K562 (cell line): Measurements from ENCODE around the gene CHCHD6. TPM values are rescaled to one million over a fixed set of nuclear protein-coding genes. Genes with fewer than 3 reads are reported as not detected.

Source experiments
- ATAC-seq: fragments of 200-7000 bp; cut with Tn5 transposase; 3 replicates; pipeline ENCODE4 v1.9.1; 2020; ENCODE audit warnings: moderate library complexity
- BruUV-seq: library from RNA; stranded (reverse); fragments of 400-500 nt; replicated peaks from 2 replicates; lab custom pipeline; 2021; lab: Mats Ljungman, UMichigan
- CTCF ChIA-PET: fragments of 300-600 bp; formaldehyde crosslinking; extraction: SDS; loops from one replicate; lab custom pipeline; 2021; ENCODE audit warnings: low intra/inter-chr PET ratio; lab: Yijun Ruan, JAX
- POLR2A ChIA-PET: fragments of 300-600, 350-650 bp; sonication (Branson Sonifier 250); formaldehyde crosslinking; extraction: SDS; loops from one replicate; lab custom pipeline; 2021; ENCODE audit warnings: antibody characterized with exemption, inconsistent platforms; lab: Yijun Ruan, JAX
- DNase-seq, 4 experiments: peaks; one replicate each; pipeline versions ENCODE4 v3.0.0 to v3.0.0-alpha.2; 2011 to 2018; ENCODE audit warnings: low spot score in 3 of 4, mixed read lengths in 3 of 4; ENCODE audit errors: extremely low read depth in 1 of 4
- FAIRE-seq: peaks from 2 replicates; lab custom pipeline; 2011; peaks lifted over from hg19 to GRCh38; lab: Jason Lieb, UNC
- H2AFZ ChIP-seq: 2 replicates; pipeline ENCODE4 v1.6.0; 2011; ENCODE audit warnings: low read depth, low read length, control low read depth, inconsistent platforms
- H3K27ac ChIP-seq: fragments of 200-600 bp; 3 replicates; pipeline ENCODE4 v1.8.0; 2011; ENCODE audit warnings: low read depth, mild to moderate bottlenecking, control low read depth, inconsistent platforms, low read length, moderate library complexity, mixed read lengths; ENCODE audit errors: extremely low read depth
- H3K27me3 ChIP-seq, 2 experiments: fragments of 300-600 bp in 1 of 2; 2 replicates in 1 of 2; 3 replicates in 1 of 2; pipeline versions ENCODE4 v1.6.0 to v1.8.0; 2011; ENCODE audit warnings: inconsistent platforms in 2 of 2, low read length in 2 of 2, mild to moderate bottlenecking in 1 of 2, mixed read lengths in 1 of 2, moderate library complexity in 1 of 2; ENCODE audit not compliant: control insufficient read depth in 2 of 2, insufficient read depth in 2 of 2
- H3K36me3 ChIP-seq: fragments of 300-600 bp; 3 replicates; pipeline ENCODE4 v1.8.0; 2011; ENCODE audit warnings: mild to moderate bottlenecking, low read length, inconsistent platforms; ENCODE audit not compliant: control insufficient read depth, insufficient read depth
- H3K4me1 ChIP-seq, 2 experiments: fragments of 200-600 bp in 1 of 2; replicated peaks in 1 of 2; 2 replicates in 1 of 2; 3 replicates in 1 of 2; pipeline versions ENCODE4 v1.5.1 to v1.8.0; 2011; ENCODE audit warnings: inconsistent platforms in 2 of 2, low read length in 2 of 2, mild to moderate bottlenecking in 1 of 2, mixed read lengths in 1 of 2, moderate library complexity in 1 of 2; ENCODE audit not compliant: control insufficient read depth in 2 of 2, insufficient read depth in 2 of 2
- H3K4me2 ChIP-seq: 2 replicates; pipeline ENCODE4 v1.6.1; 2011; ENCODE audit warnings: low read length, control low read depth, inconsistent platforms, mixed read lengths; ENCODE audit not compliant: insufficient read depth
- H3K4me3 ChIP-seq: fragments of 200-600 bp; sonication (generic), shearing (Covaris generic); 2 replicates; pipeline ENCODE4 v1.5.1; 2016; ENCODE audit warnings: control low read depth, inconsistent platforms
- H3K79me2 ChIP-seq: fragments of 200-600 bp; 3 replicates; pipeline ENCODE4 v1.8.0; 2011; ENCODE audit warnings: low read length, inconsistent platforms; ENCODE audit not compliant: control insufficient read depth, insufficient read depth
- H3K9ac ChIP-seq, 2 experiments: 2 replicates each; pipeline versions ENCODE4 v1.6.0 to v1.6.1; 2011; ENCODE audit warnings: low read depth in 2 of 2, low read length in 2 of 2, control low read depth in 1 of 2, inconsistent platforms in 1 of 2, mild to moderate bottlenecking in 1 of 2, mixed read lengths in 1 of 2; ENCODE audit not compliant: insufficient read depth in 1 of 2
- H3K9me1 ChIP-seq: one replicate; pipeline ENCODE4 v1.6.0; 2011; ENCODE audit warnings: inconsistent platforms, mild to moderate bottlenecking, low read length, moderate library complexity; ENCODE audit not compliant: control insufficient read depth, insufficient read depth
- H3K9me3 ChIP-seq: replicated peaks from 2 replicates; pipeline ENCODE4 v1.5.1; 2011; ENCODE audit warnings: low read depth, low read length, inconsistent platforms; ENCODE audit not compliant: control insufficient read depth, insufficient read depth
- H4K20me1 ChIP-seq: replicated peaks from 2 replicates; pipeline ENCODE4 v1.6.1; 2011; ENCODE audit warnings: low read length, inconsistent platforms, mixed read lengths; ENCODE audit not compliant: control insufficient read depth, insufficient read depth
- NR2C2 ChIP-seq, 2 experiments: fragments of 200-800 bp in 1 of 2; sonication (Bioruptor generic) in 1 of 2; sonication (generic) in 1 of 2; formaldehyde crosslinking in 1 of 2; IDR thresholded peaks; 2 replicates each; pipeline versions ENCODE4 v1.6.1 to v1.8.0; 2016 to 2022; ENCODE audit warnings: mild to moderate bottlenecking in 1 of 2, missing compliant biosample characterization in 1 of 2, missing genetic modification characterization in 1 of 2, missing genetic modification reagents in 1 of 2
- RBBP5 ChIP-seq: fragments of 200-600 bp; sonication (generic); IDR thresholded peaks from 2 replicates; pipeline ENCODE4 v1.6.1; 2012; ENCODE audit warnings: borderline replicate concordance, mild to moderate bottlenecking, low read length, control low read depth, inconsistent platforms; ENCODE audit not compliant: insufficient read depth, poor library complexity, severe bottlenecking
- TCF7 ChIP-seq: sonication (generic); IDR thresholded peaks from 2 replicates; pipeline ENCODE4 v1.6.1; 2016; ENCODE audit warnings: antibody characterized with exemption, borderline replicate concordance
- ZFPM2 ChIP-seq: fragments of 250-450 bp; sonication (Bioruptor Pico); IDR thresholded peaks from 2 replicates; pipeline ENCODE4 v1.5.1; 2022; ENCODE audit warnings: mild to moderate bottlenecking
- WGBS: fragments of 100-300 bp; shearing (Covaris generic); methylation state at CpG from one replicate; pipeline ENCODE4 v1.1.6; 2016; ENCODE audit warnings: low coverage, mixed read lengths; ENCODE audit not compliant: insufficient coverage; ENCODE audit errors: missing lambda C conversion rate; 5-methylcytosine and 5-hydroxymethylcytosine counted together
- in situ Hi-C: fragments of 300-500 bp; cut with MboI; formaldehyde crosslinking; loops from 4 replicates; pipeline ENCODE4 v1.15.0; 2018; ENCODE audit warnings: inconsistent platforms, mixed read lengths
- intact Hi-C: fragments of 100-400 bp; cut with micrococcal nuclease; formaldehyde crosslinking; loops from 2 replicates; pipeline ENCODE4 v1.14.2; 2022
- polyA plus RNA-seq, 8 experiments: library from polyadenylated mRNA; depleted of rRNA in 4 of 8; stranded (reverse) in 5 of 8; unstranded in 3 of 8; fragments of >200 nt; fragmentation: Nextera tagmentation in 2 of 8; fragmentation: Illumina TruSeq in 1 of 8; extraction: Ambion mirVana in 2 of 8; extraction: Trizol in 1 of 8; gene quantifications; 2 replicates each; pipeline versions ENCODE4 v1.2.1 to v1.2.3, GENCODE V29; 2011 to 2014; ENCODE audit warnings: inconsistent platforms in 1 of 8, missing spikeins in 1 of 8
- total RNA-seq, 7 experiments: library from RNA; depleted of rRNA in 6 of 7; stranded (reverse); fragments of >200 nt in 6 of 7; fragmentation: Illumina TruSeq in 2 of 7; extraction: Trizol in 2 of 7; gene quantifications; 2 replicates each; pipeline versions ENCODE4 v1.2.1 to v1.2.3, GENCODE V29; 2011 to 2021; ENCODE audit warnings: low replicate concordance in 1 of 7
- TF ChIP-seq, protein P1 (sequence below), 2 experiments: fragments of 450-650 bp; formaldehyde crosslinking in 1 of 2; IDR thresholded peaks; 2 replicates each; pipeline versions ENCODE4 v1.4.0 to v1.6.1; 2014 to 2020; ENCODE audit warnings: mild to moderate bottlenecking in 2 of 2, borderline replicate concordance in 1 of 2, low read depth in 1 of 2
- TF ChIP-seq, protein P2 (sequence below): fragments of 450-650 bp; IDR thresholded peaks from 2 replicates; pipeline ENCODE4 v1.6.1; 2018; ENCODE audit not compliant: partially characterized antibody

CHCHD6 gene
- total and polyA plus RNA-seq, 9 of the 15 experiments (the other 6 are each of a cell fraction or from before 2014, with no cell fraction given): 4.6 to 18.6 (median 10.9) TPM

DNA sequence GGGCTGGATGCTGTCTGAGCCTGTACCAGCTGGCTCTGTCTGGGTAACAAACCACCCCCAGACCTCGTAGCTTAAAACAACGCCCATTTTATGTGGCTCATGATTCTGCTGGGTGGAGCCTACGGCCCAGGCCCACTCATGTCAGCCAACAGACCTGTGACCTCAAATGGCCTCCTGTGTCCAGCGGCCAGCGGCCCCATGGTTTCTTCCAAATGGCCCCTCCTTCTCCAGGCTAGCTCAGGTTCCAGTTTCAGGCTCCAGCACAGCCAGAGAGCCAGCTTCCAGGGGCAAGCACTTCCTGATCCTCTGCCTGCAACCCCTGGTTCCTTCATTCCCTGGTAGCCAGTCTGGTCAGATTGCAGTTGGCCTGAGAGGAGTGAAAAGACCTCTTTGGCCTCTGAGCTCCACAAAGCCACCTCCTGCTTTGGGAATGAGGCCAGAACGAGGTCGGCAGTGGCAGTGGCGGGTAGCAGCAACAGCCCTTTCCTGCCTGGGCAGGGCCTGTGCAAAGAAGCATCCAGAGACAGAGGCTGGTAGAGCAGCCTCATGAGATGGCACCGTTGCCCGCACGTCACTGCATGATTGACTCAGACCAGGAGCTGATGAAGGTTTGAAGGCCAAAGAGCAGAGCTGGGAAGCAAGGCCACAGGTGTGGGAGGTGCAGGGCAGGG lies 257.9 kb downstream of the CHCHD6 start:
- peak overlapping the region in 1 of 2 experiments; percentile 68; a peak in 2 of 4 replicates for H3K9ac ChIP-seq
- H3K27ac ChIP-seq: no peak overlapping the region
- no peak for FAIRE-seq
- no peaks in the 10 kb centered on the region for H3K9me3 ChIP-seq
- no peak overlapping the region for H3K4me2 ChIP-seq
- H3K27me3 ChIP-seq: no peaks in the 10 kb centered on the region
- no peaks in the 10 kb centered on the region; the same call in 2 of the 3 replicates for H3K79me2 ChIP-seq
- POLR2A ChIA-PET: interaction anchor here (0.6 to 1.9 kb wide), 6 partner anchors 9 to 51 kb away, joined by 3 to 6 read pairs (median 4); no protein-coding TSS in a partner anchor
- in situ Hi-C loops (no loop called here), intact Hi-C loops (no loop called here)
- no peaks in the 10 kb centered on the region for H4K20me1 ChIP-seq
- H2AFZ ChIP-seq: no peak overlapping the region
- no peaks in the 10 kb centered on the region for H3K36me3 ChIP-seq
- peak in 3 of 4 experiments; percentile 13 to 22 (median 14) for DNase-seq
- no peaks in the 10 kb centered on the region for H3K9me1 ChIP-seq
- no TSS peak for BruUV-seq
- no peak overlapping the region for H3K4me3 ChIP-seq
- TF ChIP-seq NR2C2 (CRISPR knock-in tag; IDR thresholded peaks at IDR 0.05) (no peak), NR2C2 (tag; IDR thresholded peaks at IDR 0.05) (peak; percentile 72), ZFPM2 (CRISPR knock-in tag) (no peak), RBBP5 (peak; percentile 48), TCF7 (no peak)
- TF ChIP-seq, protein P1, sequence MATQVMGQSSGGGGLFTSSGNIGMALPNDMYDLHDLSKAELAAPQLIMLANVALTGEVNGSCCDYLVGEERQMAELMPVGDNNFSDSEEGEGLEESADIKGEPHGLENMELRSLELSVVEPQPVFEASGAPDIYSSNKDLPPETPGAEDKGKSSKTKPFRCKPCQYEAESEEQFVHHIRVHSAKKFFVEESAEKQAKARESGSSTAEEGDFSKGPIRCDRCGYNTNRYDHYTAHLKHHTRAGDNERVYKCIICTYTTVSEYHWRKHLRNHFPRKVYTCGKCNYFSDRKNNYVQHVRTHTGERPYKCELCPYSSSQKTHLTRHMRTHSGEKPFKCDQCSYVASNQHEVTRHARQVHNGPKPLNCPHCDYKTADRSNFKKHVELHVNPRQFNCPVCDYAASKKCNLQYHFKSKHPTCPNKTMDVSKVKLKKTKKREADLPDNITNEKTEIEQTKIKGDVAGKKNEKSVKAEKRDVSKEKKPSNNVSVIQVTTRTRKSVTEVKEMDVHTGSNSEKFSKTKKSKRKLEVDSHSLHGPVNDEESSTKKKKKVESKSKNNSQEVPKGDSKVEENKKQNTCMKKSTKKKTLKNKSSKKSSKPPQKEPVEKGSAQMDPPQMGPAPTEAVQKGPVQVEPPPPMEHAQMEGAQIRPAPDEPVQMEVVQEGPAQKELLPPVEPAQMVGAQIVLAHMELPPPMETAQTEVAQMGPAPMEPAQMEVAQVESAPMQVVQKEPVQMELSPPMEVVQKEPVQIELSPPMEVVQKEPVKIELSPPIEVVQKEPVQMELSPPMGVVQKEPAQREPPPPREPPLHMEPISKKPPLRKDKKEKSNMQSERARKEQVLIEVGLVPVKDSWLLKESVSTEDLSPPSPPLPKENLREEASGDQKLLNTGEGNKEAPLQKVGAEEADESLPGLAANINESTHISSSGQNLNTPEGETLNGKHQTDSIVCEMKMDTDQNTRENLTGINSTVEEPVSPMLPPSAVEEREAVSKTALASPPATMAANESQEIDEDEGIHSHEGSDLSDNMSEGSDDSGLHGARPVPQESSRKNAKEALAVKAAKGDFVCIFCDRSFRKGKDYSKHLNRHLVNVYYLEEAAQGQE (IDR thresholded peaks at IDR 0.05; ENCODE audit: borderline replicate concordance): peak; percentile 50; the same call in 1 of the 2 replicates
- TF ChIP-seq, protein P1 (CRISPR knock-in tag; IDR thresholded peaks at IDR 0.05; ENCODE audit: low read depth): no peak
- TF ChIP-seq, protein P2, sequence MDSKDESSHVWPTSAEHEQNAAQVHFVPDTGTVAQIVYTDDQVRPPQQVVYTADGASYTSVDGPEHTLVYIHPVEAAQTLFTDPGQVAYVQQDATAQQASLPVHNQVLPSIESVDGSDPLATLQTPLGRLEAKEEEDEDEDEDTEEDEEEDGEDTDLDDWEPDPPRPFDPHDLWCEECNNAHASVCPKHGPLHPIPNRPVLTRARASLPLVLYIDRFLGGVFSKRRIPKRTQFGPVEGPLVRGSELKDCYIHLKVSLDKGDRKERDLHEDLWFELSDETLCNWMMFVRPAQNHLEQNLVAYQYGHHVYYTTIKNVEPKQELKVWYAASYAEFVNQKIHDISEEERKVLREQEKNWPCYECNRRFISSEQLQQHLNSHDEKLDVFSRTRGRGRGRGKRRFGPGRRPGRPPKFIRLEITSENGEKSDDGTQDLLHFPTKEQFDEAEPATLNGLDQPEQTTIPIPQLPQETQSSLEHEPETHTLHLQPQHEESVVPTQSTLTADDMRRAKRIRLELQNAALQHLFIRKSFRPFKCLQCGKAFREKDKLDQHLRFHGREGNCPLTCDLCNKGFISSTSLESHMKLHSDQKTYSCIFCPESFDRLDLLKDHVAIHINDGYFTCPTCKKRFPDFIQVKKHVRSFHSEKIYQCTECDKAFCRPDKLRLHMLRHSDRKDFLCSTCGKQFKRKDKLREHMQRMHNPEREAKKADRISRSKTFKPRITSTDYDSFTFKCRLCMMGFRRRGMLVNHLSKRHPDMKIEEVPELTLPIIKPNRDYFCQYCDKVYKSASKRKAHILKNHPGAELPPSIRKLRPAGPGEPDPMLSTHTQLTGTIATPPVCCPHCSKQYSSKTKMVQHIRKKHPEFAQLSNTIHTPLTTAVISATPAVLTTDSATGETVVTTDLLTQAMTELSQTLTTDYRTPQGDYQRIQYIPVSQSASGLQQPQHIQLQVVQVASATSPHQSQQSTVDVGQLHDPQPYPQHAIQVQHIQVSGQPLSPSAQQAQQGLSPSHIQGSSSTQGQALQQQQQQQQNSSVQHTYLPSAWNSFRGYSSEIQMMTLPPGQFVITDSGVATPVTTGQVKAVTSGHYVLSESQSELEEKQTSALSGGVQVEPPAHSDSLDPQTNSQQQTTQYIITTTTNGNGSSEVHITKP: peak; percentile 87
- H3K4me1 ChIP-seq: peaks cover 9 to 28% of the 10 kb centered on the region in 2 experiments; a peak in 4 of 5 replicates
- WGBS: 70% methylated on average over 11 of the region's 11 CpGs
- CTCF ChIA-PET: no interaction called here
- ATAC-seq: peak; percentile 47; the same call in 2 of the 3 replicates
